ENCODE data around the gene TMEM63C. TPM values are rescaled to one million over a fixed set of nuclear protein-coding genes. Genes with fewer than 3 reads are reported as not detected.

Gene TMEM63C
- total RNA-seq, 2 donors from 2014 or later = 1.1 to 1.6 TPM

- H3K27me3 Mint-ChIP-seq (ENCODE audit: insufficient read depth) = peaks cover 11% of the 10 kb centered on the region
- no peaks in the 10 kb centered on the region for H3K36me3 Mint-ChIP-seq (ENCODE audit: low read depth)
Measured at GRCh38 chr14:77175843-77176242, 5.8 kb upstream of the TMEM63C start.

GRCh38 chr14:77177702-77178101 is 3.9 kb upstream of the TMEM63C start:
- Histone ChIP-seq H3K27ac (ENCODE audit: low read depth, low read length) (no peak overlapping the region), H3K36me3 (ENCODE audit: control insufficient read depth, insufficient read depth, low read length) (no peaks in the 10 kb centered on the region), H3K4me3 (ENCODE audit: low read length) (no peak overlapping the region), H3K9me3 (ENCODE audit: control insufficient read depth, low read length) (no peaks in the 10 kb centered on the region), H3K4me1 (ENCODE audit: control insufficient read depth, insufficient read depth, low read length) (peaks cover 4% of the 10 kb centered on the region), H3K27me3 (ENCODE audit: control insufficient read depth, insufficient read depth, low read length, poor library complexity, severe bottlenecking) (peaks cover 5% of the 10 kb centered on the region), H3K9ac (ENCODE audit: extremely low read depth, low read length, poor library complexity, severe bottlenecking) (no peak overlapping the region)
- Mint-ChIP-seq H3K36me3 (ENCODE audit: low read depth) (no peaks in the 10 kb centered on the region), H3K4me1 (peaks cover 2% of the 10 kb centered on the region), H3K27me3 (ENCODE audit: insufficient read depth) (peaks cover 13% of the 10 kb centered on the region), H3K4me3 (no peak overlapping the region), H3K9me3 (no peaks in the 10 kb centered on the region), H3K27ac (no peak overlapping the region)
- no peak for DNase-seq
- TF ChIP-seq CTCF (conservative IDR thresholded peaks at IDR 0.05) = no peak
- 76% methylated on average over 1 of the region's 1 CpG; no CpG with 5 or more reads in 1 of the 2 experiments for WGBS, 2 experiments (ENCODE audit: insufficient coverage in 1 of 2, insufficient read length in 1 of 2)

More at GRCh38 chr14:77175843-77176242, 5.8 kb upstream of the TMEM63C start:
- H3K27ac Mint-ChIP-seq = no peak overlapping the region
- H3K4me3 Mint-ChIP-seq = no peak overlapping the region
- H3K4me1 ChIP-seq (ENCODE audit: control insufficient read depth, insufficient read depth, low read length) = no peaks in the 10 kb centered on the region
- H3K27ac ChIP-seq (ENCODE audit: low read depth, low read length) = no peak overlapping the region
- H3K27me3 ChIP-seq (ENCODE audit: control insufficient read depth, insufficient read depth, low read length, poor library complexity, severe bottlenecking) = no peaks in the 10 kb centered on the region
- no peaks in the 10 kb centered on the region for H3K36me3 ChIP-seq (ENCODE audit: control insufficient read depth, insufficient read depth, low read length)
- DNase-seq = no peak
- H3K4me3 ChIP-seq (ENCODE audit: low read length) = no peak overlapping the region
- WGBS, 2 experiments (ENCODE audit: insufficient coverage in 1 of 2, insufficient read length in 1 of 2) = 89 to 94% methylated on average over 2 to 3 of the region's 3 CpGs
- H3K9me3 ChIP-seq (ENCODE audit: control insufficient read depth, low read length) = peaks cover 5% of the 10 kb centered on the region
- peaks cover 1% of the 10 kb centered on the region for H3K9me3 Mint-ChIP-seq
- TF ChIP-seq CTCF (conservative IDR thresholded peaks at IDR 0.05) = no peak
- no peak overlapping the region for H3K9ac ChIP-seq (ENCODE audit: extremely low read depth, low read length, poor library complexity, severe bottlenecking)
- no peaks in the 10 kb centered on the region for H3K4me1 Mint-ChIP-seq

GRCh38 chr14:77178656-77179055 is 2.9 kb upstream of the TMEM63C start:
- Histone ChIP-seq H3K4me1 (ENCODE audit: control insufficient read depth, insufficient read depth, low read length) (peaks cover 4% of the 10 kb centered on the region), H3K27ac (ENCODE audit: low read depth, low read length) (no peak overlapping the region), H3K9me3 (ENCODE audit: control insufficient read depth, low read length) (no peaks in the 10 kb centered on the region), H3K27me3 (ENCODE audit: control insufficient read depth, insufficient read depth, low read length, poor library complexity, severe bottlenecking) (peaks cover 12% of the 10 kb centered on the region), H3K9ac (ENCODE audit: extremely low read depth, low read length, poor library complexity, severe bottlenecking) (no peak overlapping the region), H3K4me3 (ENCODE audit: low read length) (no peak overlapping the region), H3K36me3 (ENCODE audit: control insufficient read depth, insufficient read depth, low read length) (no peaks in the 10 kb centered on the region)
- WGBS, 2 experiments (ENCODE audit: insufficient coverage in 1 of 2, insufficient read length in 1 of 2) = 57 to 100% methylated on average over 1 to 3 of the region's 3 CpGs
- Mint-ChIP-seq H3K4me1 (peaks cover 2% of the 10 kb centered on the region), H3K36me3 (ENCODE audit: low read depth) (no peaks in the 10 kb centered on the region), H3K27ac (no peak overlapping the region), H3K27me3 (ENCODE audit: insufficient read depth) (peaks cover 21% of the 10 kb centered on the region), H3K9me3 (no peaks in the 10 kb centered on the region), H3K4me3 (no peak overlapping the region)
- no peak for TF ChIP-seq CTCF (conservative IDR thresholded peaks at IDR 0.05)
- DNase-seq = no peak

All from endodermal cell (in vitro differentiated cells).